NT2/D1 (cell line): Measurements from ENCODE around the gene SCAPER.

ENCODE experiments used
- DNase-seq: peaks from one replicate; pipeline ENCODE4 v3.0.0-alpha.2; 2011; ENCODE audit warnings: low read depth, low spot score
- H3K27me3 ChIP-seq: 2 replicates; pipeline ENCODE4 v1.6.0; 2011; ENCODE audit warnings: mild to moderate bottlenecking; ENCODE audit not compliant: insufficient read length, insufficient read depth
- H3K36me3 ChIP-seq: 2 replicates; pipeline ENCODE4 v1.6.1; 2011; ENCODE audit warnings: mild to moderate bottlenecking, low read length, mixed read lengths; ENCODE audit not compliant: insufficient read depth, insufficient read length
- H3K4me1 ChIP-seq: 2 replicates; pipeline ENCODE4 v1.5.1; 2011; ENCODE audit not compliant: insufficient read depth, insufficient read length
- H3K4me3 ChIP-seq: 2 replicates; pipeline ENCODE4 v1.5.1; 2011; ENCODE audit warnings: low read depth; ENCODE audit not compliant: insufficient read length
- H3K9ac ChIP-seq: 2 replicates; pipeline ENCODE4 v1.6.0; 2011; ENCODE audit warnings: low read depth; ENCODE audit not compliant: insufficient read length
- H3K9me3 ChIP-seq: 2 replicates; pipeline ENCODE4 v1.5.1; 2011; ENCODE audit warnings: mild to moderate bottlenecking, low read length; ENCODE audit not compliant: insufficient read depth
- SUZ12 ChIP-seq: IDR thresholded peaks from 2 replicates; pipeline ENCODE4 v1.6.1; 2011; ENCODE audit not compliant: insufficient read length, insufficient read depth; ENCODE audit errors: extremely low read depth
- YY1 ChIP-seq: IDR thresholded peaks from 2 replicates; pipeline ENCODE4 v1.6.1; 2011; ENCODE audit not compliant: insufficient read length, insufficient read depth
- ZNF274 ChIP-seq: IDR thresholded peaks from 2 replicates; pipeline ENCODE4 v1.6.1; 2011; ENCODE audit warnings: mild to moderate bottlenecking, low read depth, low read length

Gene SCAPER

DNA sequence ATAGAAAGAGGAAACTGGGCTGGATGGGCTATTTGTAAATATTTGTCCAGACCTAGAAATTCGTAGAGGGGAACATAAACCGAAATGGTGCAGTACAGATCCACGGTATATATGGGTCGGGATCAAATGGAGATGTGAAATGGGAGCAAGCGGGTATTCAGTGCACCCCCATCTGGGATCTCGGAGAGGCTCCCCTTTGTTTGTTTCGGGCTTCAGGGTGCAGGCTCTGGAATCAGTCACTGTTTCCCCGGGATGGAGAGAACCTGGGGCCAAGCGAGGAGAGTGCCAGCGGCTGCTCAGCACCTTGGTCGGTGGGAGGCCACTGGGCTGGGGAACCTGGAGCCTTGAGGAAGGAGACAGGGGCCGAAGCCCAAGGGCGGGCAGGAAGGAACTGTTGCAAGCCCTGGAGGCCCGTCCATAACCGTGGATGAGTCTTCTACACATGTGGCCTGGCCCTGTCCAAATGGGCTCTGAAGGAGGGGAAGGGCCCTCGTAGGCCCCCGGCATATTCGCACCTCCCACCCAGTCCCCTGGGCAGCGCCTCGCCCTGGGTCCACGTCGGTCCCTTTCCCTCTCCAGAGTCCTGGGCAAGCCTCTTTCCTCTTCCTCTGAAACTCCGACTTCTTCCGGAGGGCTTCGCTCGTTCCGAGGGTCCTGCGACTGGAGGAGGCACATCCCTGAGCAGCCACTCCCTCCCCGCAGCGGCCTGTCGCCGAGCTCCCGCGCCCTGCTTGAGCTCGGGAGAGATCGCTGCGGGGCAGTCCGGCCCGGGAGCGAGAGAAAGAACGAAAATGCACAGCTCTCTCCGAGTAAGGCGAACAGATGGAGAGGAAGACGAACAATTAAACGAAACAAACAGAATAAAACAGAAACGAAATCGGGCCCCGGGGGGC, 565.6 kb downstream of the SCAPER start:
- Histone ChIP-seq H3K36me3 (no peaks in the 10 kb centered on the region), H3K27me3 (peaks cover 100% of the 10 kb centered on the region), H3K4me3 (peak overlapping the region; percentile 42), H3K9ac (no peak overlapping the region), H3K9me3 (peaks cover 8% of the 10 kb centered on the region; the same call in 1 of the 2 replicates), H3K4me1 (peaks cover 21% of the 10 kb centered on the region)
- no peak for DNase-seq
- TF ChIP-seq YY1 (no peak), SUZ12 (peak; percentile 34), ZNF274 (no peak)

DNA sequence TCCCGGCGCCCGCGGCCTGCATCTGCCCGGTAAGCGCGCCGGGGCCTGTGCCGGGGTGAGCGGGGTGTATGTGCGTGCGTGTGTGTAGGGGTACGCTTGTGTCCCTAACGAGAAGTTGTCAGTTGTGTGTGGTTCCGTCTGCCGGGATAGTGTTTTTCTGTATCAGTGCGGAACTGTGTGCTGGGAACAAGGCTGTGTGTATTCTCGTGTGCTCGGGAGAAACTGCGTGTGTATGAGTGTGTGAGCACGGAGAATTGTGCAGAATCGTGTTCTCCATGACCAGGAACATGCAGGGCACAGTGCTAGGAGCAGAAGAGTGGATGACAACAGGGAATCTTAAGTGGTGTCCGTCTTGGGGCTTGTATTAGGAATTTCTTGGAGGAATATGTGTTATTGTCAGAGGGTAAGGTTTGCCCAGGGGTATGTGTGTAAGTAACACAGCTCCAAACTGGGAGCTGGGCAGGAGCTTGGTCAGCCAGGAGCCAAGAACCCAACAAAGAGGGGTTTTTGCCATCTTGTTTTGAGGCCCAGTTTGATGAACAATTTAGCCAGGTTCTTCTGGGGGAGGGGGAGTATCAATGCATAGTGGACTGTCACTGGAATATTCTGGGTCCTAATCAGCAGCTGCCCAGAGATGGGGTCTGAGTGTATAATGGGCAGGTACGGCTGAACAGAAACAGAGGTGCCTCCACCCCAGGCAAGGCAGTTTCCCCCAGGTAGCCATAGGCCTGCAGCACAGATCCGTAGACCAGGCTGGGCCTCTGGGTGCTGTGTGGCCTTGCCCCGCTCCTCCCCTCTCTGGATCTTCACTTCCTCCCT, 566.4 kb downstream of the SCAPER start:
- H3K4me3 ChIP-seq = peak overlapping the region; percentile 42

DNA sequence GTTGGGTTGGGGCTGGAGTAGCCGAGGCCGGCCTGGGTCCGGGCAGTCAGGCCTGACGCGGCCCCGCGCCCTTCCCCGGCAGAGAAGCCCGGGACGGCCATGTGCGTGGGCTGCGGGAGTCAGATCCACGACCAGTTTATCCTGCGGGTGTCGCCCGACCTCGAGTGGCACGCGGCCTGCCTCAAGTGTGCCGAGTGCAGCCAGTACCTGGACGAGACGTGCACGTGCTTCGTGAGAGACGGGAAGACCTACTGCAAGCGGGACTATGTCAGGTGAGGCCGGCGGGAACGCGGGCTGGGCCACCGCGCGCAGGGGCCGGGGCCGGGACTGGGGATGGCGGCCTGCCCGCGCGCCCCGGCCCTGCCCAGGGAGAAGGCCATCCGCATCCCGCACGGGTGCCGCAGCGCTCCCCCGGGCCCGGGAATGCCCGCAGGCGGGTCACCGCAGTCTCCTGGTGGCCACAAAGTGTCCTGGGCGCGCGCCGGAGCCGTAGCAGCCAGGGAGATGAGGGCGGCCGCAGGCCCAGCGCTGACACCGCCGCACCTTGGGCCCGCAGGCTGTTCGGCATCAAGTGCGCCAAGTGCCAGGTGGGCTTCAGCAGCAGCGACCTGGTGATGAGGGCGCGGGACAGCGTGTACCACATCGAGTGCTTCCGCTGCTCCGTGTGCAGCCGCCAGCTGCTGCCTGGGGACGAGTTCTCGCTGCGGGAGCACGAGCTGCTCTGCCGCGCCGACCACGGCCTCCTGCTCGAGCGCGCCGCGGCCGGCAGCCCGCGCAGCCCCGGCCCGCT, 567.2 kb downstream of the SCAPER start:
- DNase-seq = no peak
- Histone ChIP-seq H3K4me3 (peak overlapping the region; percentile 42), H3K27me3 (peaks cover 100% of the 10 kb centered on the region), H3K36me3 (no peaks in the 10 kb centered on the region), H3K9ac (peak overlapping the region; percentile 68), H3K9me3 (peaks cover 8% of the 10 kb centered on the region; the same call in 1 of the 2 replicates), H3K4me1 (peaks cover 25% of the 10 kb centered on the region)
- TF ChIP-seq SUZ12 = peak; percentile 99
- no peak for TF ChIP-seq YY1

More for the DNA sequence above, 566.4 kb downstream of the SCAPER start:
- no peak for DNase-seq
- H3K9me3 ChIP-seq = peaks cover 8% of the 10 kb centered on the region; the same call in 1 of the 2 replicates
- TF ChIP-seq ZNF274 = no peak
- peak; percentile 57 for TF ChIP-seq SUZ12
- H3K36me3 ChIP-seq = no peaks in the 10 kb centered on the region
- H3K27me3 ChIP-seq = peaks cover 100% of the 10 kb centered on the region
- peak overlapping the region; percentile 68 for H3K9ac ChIP-seq
- peaks cover 25% of the 10 kb centered on the region for H3K4me1 ChIP-seq

DNA sequence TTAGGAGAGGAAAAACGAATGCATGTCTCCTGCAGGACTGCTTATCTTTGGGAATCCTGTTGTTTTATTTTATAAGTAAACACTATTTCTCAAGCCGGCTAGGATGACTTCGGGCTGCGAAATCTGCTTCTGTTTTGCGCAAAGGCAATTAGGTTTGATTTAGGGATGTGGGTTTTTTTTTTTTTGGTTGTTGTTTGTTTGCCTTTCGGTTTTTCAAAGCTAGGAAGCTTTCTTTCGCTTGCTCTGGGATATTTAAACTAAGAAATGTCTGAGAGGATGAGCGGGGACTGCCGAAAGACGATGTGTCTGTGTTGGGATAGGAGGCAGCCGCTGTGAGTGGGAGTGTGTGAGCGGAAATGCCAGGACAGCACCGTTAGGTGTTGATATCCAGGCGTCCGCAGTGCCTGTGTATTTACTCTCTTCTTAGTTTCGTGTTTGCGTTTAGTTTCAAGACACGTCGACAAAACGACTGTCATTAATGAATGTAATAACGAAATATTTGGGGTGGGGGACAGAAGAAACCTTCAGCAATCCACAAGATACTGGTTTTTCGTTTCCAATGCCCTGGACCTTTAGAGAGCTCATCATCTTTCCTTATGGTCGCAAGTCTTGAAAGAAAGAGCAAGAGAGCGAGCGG, 568.0 kb downstream of the SCAPER start:
- no peak for DNase-seq
- Histone ChIP-seq H3K4me3 (peak overlapping the region; percentile 42), H3K4me1 (peaks cover 25% of the 10 kb centered on the region), H3K27me3 (peaks cover 100% of the 10 kb centered on the region), H3K36me3 (no peaks in the 10 kb centered on the region), H3K9ac (no peak overlapping the region), H3K9me3 (peaks cover 3% of the 10 kb centered on the region; the same call in 1 of the 2 replicates)
- TF ChIP-seq YY1 (no peak), ZNF274 (no peak)

- TF ChIP-seq SUZ12 (no peak), YY1 (no peak), ZNF274 (no peak)
- Histone ChIP-seq H3K27me3 (peaks cover 93% of the 10 kb centered on the region), H3K36me3 (no peaks in the 10 kb centered on the region), H3K4me3 (peak within 1 kb of the TSS; percentile 45), H3K4me1 (peaks cover 23% of the 10 kb centered on the region), H3K9me3 (no peaks in the 10 kb centered on the region), H3K9ac (peak within 1 kb of the TSS; percentile 68)
- peak; percentile 82 for DNase-seq
Observed at GRCh38 chr15:76336254-76337058, 568.7 kb downstream of the SCAPER start, which contains the start of gene ISL2. Gene ISL2 (plus strand): TSS chr15:76336773. CDS start chr15:76336884, 111 bp downstream.
